K562 (cell line): ENCODE measurements around the gene PHB1. TPM values are rescaled to one million over a fixed set of nuclear protein-coding genes. Genes with fewer than 3 reads are reported as not detected.

Source experiments
- CBFA2T2 ChIP-seq: fragments of 450-650 bp; conservative IDR thresholded peaks from 2 replicates; pipeline ENCODE4 v1.6.1; 2017; ENCODE audit warnings: mild to moderate bottlenecking
- CBFA2T3 ChIP-seq: fragments of 450-650 bp; IDR thresholded peaks from 2 replicates; pipeline ENCODE4 v1.6.1; 2017
- FOSL1 ChIP-seq: fragments of 200-800 bp; sonication (Bioruptor generic); conservative IDR thresholded peaks from 2 replicates; pipeline ENCODE4 v1.6.1; 2016; ENCODE audit warnings: missing genetic modification characterization, missing compliant biosample characterization
- KAT8 ChIP-seq: fragments of 450-650 bp; IDR thresholded peaks from 2 replicates; pipeline ENCODE4 v1.6.1; 2016; ENCODE audit warnings: low read depth, mild to moderate bottlenecking
- MTF1 ChIP-seq: fragments of 250-450 bp; sonication (Bioruptor Pico); IDR thresholded peaks from 2 replicates; pipeline ENCODE4 v1.9.0; 2021; ENCODE audit warnings: moderate library complexity, mild to moderate bottlenecking, inconsistent platforms, borderline replicate concordance
- MXI1 ChIP-seq: IDR thresholded peaks from 2 replicates; pipeline ENCODE4 v1.6.1; 2011; ENCODE audit warnings: low read depth, mild to moderate bottlenecking, improper control_type of control experiment, low read length
- POLR2AphosphoS5 ChIP-seq: IDR thresholded peaks from 2 replicates; pipeline ENCODE4 v1.6.1; 2011; ENCODE audit warnings: mild to moderate bottlenecking, low read depth, low read length, moderate library complexity; ENCODE audit not compliant: control insufficient read depth, insufficient read depth
- RBM25 ChIP-seq: fragments of 200-400 bp; formaldehyde crosslinking; IDR thresholded peaks from 2 replicates; pipeline ENCODE4 v1.6.1; 2018; ENCODE audit warnings: low read length, low read depth, moderate library complexity; ENCODE audit not compliant: severe bottlenecking
- RBM39 ChIP-seq: fragments of 200-400 bp; formaldehyde crosslinking; optimal IDR thresholded peaks from 2 replicates; pipeline ENCODE3; 2018; ENCODE audit warnings: low read depth, low read length
- SMAD3 ChIP-seq: fragments of 450-650 bp; formaldehyde crosslinking; conservative IDR thresholded peaks from 2 replicates; pipeline ENCODE4 v1.4.0; 2020; ENCODE audit warnings: mild to moderate bottlenecking
- SRSF7 ChIP-seq: fragments of 200-400 bp; formaldehyde crosslinking; optimal IDR thresholded peaks from 2 replicates; pipeline ENCODE3; 2017; ENCODE audit warnings: mild to moderate bottlenecking, low read depth, low read length
- TBP ChIP-seq: optimal IDR thresholded peaks from 2 replicates; pipeline ENCODE3; 2011; ENCODE audit warnings: low read depth, low read length, improper control_type of control experiment
- TRIM24 ChIP-seq, 2 experiments: fragments of 450-650 bp; IDR thresholded peaks; 2 replicates each; pipeline ENCODE4 v1.6.1; 2016
- ZNF274 ChIP-seq: IDR thresholded peaks from 2 replicates; pipeline ENCODE4 v1.6.1; 2011; ENCODE audit warnings: low read depth, mild to moderate bottlenecking, low read length, moderate library complexity, borderline replicate concordance
- ZNF324 ChIP-seq: fragments of 250-450 bp; sonication (Bioruptor Pico); IDR thresholded peaks from 2 replicates; pipeline ENCODE4 v1.4.0; 2020; ENCODE audit warnings: mild to moderate bottlenecking
- ZNF584 ChIP-seq: fragments of 200-800 bp; sonication (Bioruptor generic); IDR thresholded peaks from 2 replicates; pipeline ENCODE4 v1.6.1; 2016; ENCODE audit warnings: low read depth, mild to moderate bottlenecking, missing genetic modification characterization, missing compliant biosample characterization
- ZNF589 ChIP-seq: fragments of 200-800 bp; sonication (Bioruptor generic); IDR thresholded peaks from 2 replicates; pipeline ENCODE4 v1.6.1; 2016; ENCODE audit warnings: low read depth, missing genetic modification characterization, missing compliant biosample characterization
- polyA plus RNA-seq, 8 experiments: library from polyadenylated mRNA; depleted of rRNA in 4 of 8; stranded (reverse) in 5 of 8; unstranded in 3 of 8; fragments of >200 nt; fragmentation: Nextera tagmentation in 2 of 8; fragmentation: Illumina TruSeq in 1 of 8; extraction: Ambion mirVana in 2 of 8; extraction: Trizol in 1 of 8; gene quantifications; 2 replicates each; pipeline versions ENCODE4 v1.2.1 to v1.2.3, GENCODE V29; 2011 to 2014; ENCODE audit warnings: inconsistent platforms in 1 of 8, missing spikeins in 1 of 8
- total RNA-seq, 7 experiments: library from RNA; depleted of rRNA in 6 of 7; stranded (reverse); fragments of >200 nt in 6 of 7; fragmentation: Illumina TruSeq in 2 of 7; extraction: Trizol in 2 of 7; gene quantifications; 2 replicates each; pipeline versions ENCODE4 v1.2.1 to v1.2.3, GENCODE V29; 2011 to 2021; ENCODE audit warnings: low replicate concordance in 1 of 7
- TF ChIP-seq, protein P1 (sequence below): fragments of 450-650 bp; formaldehyde crosslinking; IDR thresholded peaks from 2 replicates; pipeline ENCODE4 v1.4.0; 2022; ENCODE audit warnings: missing genetic modification characterization
- TF ChIP-seq, protein P2 (sequence below): fragments of 250-450 bp; sonication (Bioruptor Pico); IDR thresholded peaks from 2 replicates; pipeline ENCODE4 v1.5.0; 2022; ENCODE audit warnings: mild to moderate bottlenecking
- TF ChIP-seq, protein P3 (sequence below): sonication (generic); formaldehyde crosslinking; IDR thresholded peaks from 2 replicates; pipeline ENCODE4 v1.8.1; 2023; ENCODE audit warnings: mild to moderate bottlenecking, missing genetic modification reagents
- TF ChIP-seq, protein P4 (sequence below): fragments of 450-650 bp; formaldehyde crosslinking; IDR thresholded peaks from 2 replicates; pipeline ENCODE4 v1.4.0; 2020; ENCODE audit warnings: mild to moderate bottlenecking, moderate library complexity

PHB1 gene
- total and polyA plus RNA-seq, 9 of the 15 experiments (the other 6 are each of a cell fraction or from before 2014, with no cell fraction given) = 191 to 818 (median 349) TPM

DNA sequence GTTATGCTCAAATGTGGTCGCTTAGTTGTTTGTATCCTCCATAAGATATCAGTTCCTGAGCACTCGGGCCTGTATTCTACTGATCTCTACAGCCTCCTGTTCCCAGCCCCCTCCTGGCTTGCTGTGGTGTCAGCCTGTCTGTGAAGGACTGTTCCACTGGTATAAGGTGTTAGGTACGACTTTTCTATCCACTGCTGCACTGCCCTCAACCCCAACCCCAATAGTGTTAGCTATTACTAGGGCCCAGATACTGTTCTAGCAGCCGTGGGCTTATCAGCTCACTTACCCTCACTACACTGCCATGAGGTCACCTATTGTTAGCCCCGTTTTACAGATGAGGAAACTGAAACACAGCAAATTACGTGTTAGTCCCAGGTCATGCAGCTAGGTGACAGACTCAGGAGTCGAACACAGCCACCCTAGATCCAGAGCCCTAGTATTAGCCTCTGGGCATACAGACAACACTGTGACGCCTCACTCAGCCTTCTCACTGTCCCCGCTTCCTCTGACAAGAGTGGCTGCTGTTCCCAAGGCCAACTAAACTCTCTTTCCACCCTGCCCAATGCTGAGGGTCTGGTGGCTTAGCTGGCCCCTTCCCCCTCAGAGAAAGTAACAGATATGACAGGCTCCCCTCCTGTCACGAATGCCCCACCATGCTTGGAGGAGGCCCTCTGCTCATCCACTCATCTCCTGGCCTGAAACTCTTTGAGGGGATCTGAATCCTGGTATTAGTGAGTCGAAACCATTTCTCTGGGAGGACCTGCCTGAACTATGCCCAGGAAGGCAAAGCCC, 27.0 kb downstream of the PHB1 start (continued):
- TF ChIP-seq MXI1 = no peak
- TF ChIP-seq, protein P1, sequence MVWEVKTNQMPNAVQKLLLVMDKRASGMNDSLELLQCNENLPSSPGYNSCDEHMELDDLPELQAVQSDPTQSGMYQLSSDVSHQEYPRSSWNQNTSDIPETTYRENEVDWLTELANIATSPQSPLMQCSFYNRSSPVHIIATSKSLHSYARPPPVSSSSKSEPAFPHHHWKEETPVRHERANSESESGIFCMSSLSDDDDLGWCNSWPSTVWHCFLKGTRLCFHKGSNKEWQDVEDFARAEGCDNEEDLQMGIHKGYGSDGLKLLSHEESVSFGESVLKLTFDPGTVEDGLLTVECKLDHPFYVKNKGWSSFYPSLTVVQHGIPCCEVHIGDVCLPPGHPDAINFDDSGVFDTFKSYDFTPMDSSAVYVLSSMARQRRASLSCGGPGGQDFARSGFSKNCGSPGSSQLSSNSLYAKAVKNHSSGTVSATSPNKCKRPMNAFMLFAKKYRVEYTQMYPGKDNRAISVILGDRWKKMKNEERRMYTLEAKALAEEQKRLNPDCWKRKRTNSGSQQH (CRISPR knock-in tag) = no peak
- no peak for TF ChIP-seq TRIM24 (IDR thresholded peaks at IDR 0.05)
- TF ChIP-seq CBFA2T2 = 0 out of 2 replicates have a peak, but pooled peaks have one; percentile 24
- TF ChIP-seq KAT8 = no peak
- TF ChIP-seq ZNF589 (CRISPR knock-in tag) = peak; percentile 66
- no peak for TF ChIP-seq TBP
- TF ChIP-seq, protein P2, sequence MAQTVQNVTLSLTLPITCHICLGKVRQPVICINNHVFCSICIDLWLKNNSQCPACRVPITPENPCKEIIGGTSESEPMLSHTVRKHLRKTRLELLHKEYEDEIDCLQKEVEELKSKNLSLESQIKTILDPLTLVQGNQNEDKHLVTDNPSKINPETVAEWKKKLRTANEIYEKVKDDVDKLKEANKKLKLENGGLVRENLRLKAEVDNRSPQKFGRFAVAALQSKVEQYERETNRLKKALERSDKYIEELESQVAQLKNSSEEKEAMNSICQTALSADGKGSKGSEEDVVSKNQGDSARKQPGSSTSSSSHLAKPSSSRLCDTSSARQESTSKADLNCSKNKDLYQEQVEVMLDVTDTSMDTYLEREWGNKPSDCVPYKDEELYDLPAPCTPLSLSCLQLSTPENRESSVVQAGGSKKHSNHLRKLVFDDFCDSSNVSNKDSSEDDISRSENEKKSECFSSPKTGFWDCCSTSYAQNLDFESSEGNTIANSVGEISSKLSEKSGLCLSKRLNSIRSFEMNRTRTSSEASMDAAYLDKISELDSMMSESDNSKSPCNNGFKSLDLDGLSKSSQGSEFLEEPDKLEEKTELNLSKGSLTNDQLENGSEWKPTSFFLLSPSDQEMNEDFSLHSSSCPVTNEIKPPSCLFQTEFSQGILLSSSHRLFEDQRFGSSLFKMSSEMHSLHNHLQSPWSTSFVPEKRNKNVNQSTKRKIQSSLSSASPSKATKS (CRISPR knock-in tag) = no peak
- no peak for TF ChIP-seq FOSL1 (tag)
- no peak for TF ChIP-seq ZNF324 (CRISPR knock-in tag)
- TF ChIP-seq, protein P3, sequence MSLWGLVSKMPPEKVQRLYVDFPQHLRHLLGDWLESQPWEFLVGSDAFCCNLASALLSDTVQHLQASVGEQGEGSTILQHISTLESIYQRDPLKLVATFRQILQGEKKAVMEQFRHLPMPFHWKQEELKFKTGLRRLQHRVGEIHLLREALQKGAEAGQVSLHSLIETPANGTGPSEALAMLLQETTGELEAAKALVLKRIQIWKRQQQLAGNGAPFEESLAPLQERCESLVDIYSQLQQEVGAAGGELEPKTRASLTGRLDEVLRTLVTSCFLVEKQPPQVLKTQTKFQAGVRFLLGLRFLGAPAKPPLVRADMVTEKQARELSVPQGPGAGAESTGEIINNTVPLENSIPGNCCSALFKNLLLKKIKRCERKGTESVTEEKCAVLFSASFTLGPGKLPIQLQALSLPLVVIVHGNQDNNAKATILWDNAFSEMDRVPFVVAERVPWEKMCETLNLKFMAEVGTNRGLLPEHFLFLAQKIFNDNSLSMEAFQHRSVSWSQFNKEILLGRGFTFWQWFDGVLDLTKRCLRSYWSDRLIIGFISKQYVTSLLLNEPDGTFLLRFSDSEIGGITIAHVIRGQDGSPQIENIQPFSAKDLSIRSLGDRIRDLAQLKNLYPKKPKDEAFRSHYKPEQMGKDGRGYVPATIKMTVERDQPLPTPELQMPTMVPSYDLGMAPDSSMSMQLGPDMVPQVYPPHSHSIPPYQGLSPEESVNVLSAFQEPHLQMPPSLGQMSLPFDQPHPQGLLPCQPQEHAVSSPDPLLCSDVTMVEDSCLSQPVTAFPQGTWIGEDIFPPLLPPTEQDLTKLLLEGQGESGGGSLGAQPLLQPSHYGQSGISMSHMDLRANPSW (CRISPR knock-in tag) = no peak
- TF ChIP-seq ZNF584 (CRISPR knock-in tag) = no peak
- no peak for TF ChIP-seq ZNF274
- TF ChIP-seq SMAD3 = no peak
- no peak for TF ChIP-seq MTF1 (CRISPR knock-in tag)
- TF ChIP-seq CBFA2T3 = peak; percentile 52
- no peak for TF ChIP-seq RBM39
- TF ChIP-seq, protein P4, sequence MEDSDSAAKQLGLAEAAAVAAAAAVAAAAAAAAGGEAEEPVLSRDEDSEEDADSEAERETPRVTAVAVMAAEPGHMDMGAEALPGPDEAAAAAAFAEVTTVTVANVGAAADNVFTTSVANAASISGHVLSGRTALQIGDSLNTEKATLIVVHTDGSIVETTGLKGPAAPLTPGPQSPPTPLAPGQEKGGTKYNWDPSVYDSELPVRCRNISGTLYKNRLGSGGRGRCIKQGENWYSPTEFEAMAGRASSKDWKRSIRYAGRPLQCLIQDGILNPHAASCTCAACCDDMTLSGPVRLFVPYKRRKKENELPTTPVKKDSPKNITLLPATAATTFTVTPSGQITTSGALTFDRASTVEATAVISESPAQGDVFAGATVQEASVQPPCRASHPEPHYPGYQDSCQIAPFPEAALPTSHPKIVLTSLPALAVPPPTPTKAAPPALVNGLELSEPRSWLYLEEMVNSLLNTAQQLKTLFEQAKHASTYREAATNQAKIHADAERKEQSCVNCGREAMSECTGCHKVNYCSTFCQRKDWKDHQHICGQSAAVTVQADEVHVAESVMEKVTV (CRISPR knock-in tag) = no peak
- TF ChIP-seq RBM25 = peak; percentile 84
- TF ChIP-seq POLR2AphosphoS5 = no peak
- TF ChIP-seq SRSF7 = no peak
